ENCODE data around the gene ZBTB46.

ZBTB46 gene

GRCh38 chr20:63828124-63828523, 2.9 kb downstream of the ZBTB46 start:
- no peaks in the 10 kb centered on the region for H3K79me2 ChIP-seq (ENCODE audit: insufficient read depth, low read depth)

GRCh38 chr20:63826753-63827152, 4.3 kb downstream of the ZBTB46 start:
- Histone ChIP-seq H3K4me2 (no peak overlapping the region), H3K4me1 (ENCODE audit: low read depth, poor library complexity, severe bottlenecking) (no peaks in the 10 kb centered on the region), H3K79me2 (ENCODE audit: insufficient read depth, low read depth) (no peaks in the 10 kb centered on the region), H2AFZ (ENCODE audit: low read depth) (no peak overlapping the region), H4K20me1 (ENCODE audit: insufficient read depth) (no peaks in the 10 kb centered on the region), H3K27ac (no peak overlapping the region), H3K27me3 (ENCODE audit: insufficient read depth, low read depth) (peaks cover 79% of the 10 kb centered on the region), H3K4me3 (IDR thresholded peaks at IDR 0.05; ENCODE audit: insufficient read depth, low read depth, low read length) (no peak overlapping the region), H3K9ac (no peak overlapping the region), H3K36me3 (ENCODE audit: insufficient read depth) (no peaks in the 10 kb centered on the region)
- TF ChIP-seq CTCF (conservative IDR thresholded peaks at IDR 0.05; ENCODE audit: low read depth, low read length), result no peak

More at GRCh38 chr20:63828124-63828523, 2.9 kb downstream of the ZBTB46 start:
- H3K9ac ChIP-seq, result no peak overlapping the region
- no peak overlapping the region for H3K4me2 ChIP-seq
- H2AFZ ChIP-seq (ENCODE audit: low read depth), result no peak overlapping the region
- H4K20me1 ChIP-seq (ENCODE audit: insufficient read depth), result no peaks in the 10 kb centered on the region
- no peak overlapping the region for H3K4me3 ChIP-seq (IDR thresholded peaks at IDR 0.05; ENCODE audit: insufficient read depth, low read depth, low read length)
- H3K4me1 ChIP-seq (ENCODE audit: low read depth, poor library complexity, severe bottlenecking), result no peaks in the 10 kb centered on the region
- no peak overlapping the region for H3K27ac ChIP-seq
- peaks cover 65% of the 10 kb centered on the region for H3K27me3 ChIP-seq (ENCODE audit: insufficient read depth, low read depth)
- TF ChIP-seq CTCF (conservative IDR thresholded peaks at IDR 0.05; ENCODE audit: low read depth, low read length), result no peak
- H3K36me3 ChIP-seq (ENCODE audit: insufficient read depth), result no peaks in the 10 kb centered on the region

- H4K20me1 ChIP-seq (ENCODE audit: insufficient read depth), result no peaks in the 10 kb centered on the region
- H3K4me2 ChIP-seq, result no peak overlapping the region
- no peak overlapping the region for H3K27ac ChIP-seq
- H3K36me3 ChIP-seq (ENCODE audit: insufficient read depth), result no peaks in the 10 kb centered on the region
- no peak overlapping the region for H3K9ac ChIP-seq
- no peaks in the 10 kb centered on the region for H3K79me2 ChIP-seq (ENCODE audit: insufficient read depth, low read depth)
- H3K4me3 ChIP-seq (IDR thresholded peaks at IDR 0.05; ENCODE audit: insufficient read depth, low read depth, low read length), result no peak overlapping the region
- H2AFZ ChIP-seq (ENCODE audit: low read depth), result no peak overlapping the region
- no peak for TF ChIP-seq CTCF (conservative IDR thresholded peaks at IDR 0.05; ENCODE audit: low read depth, low read length)
- no peaks in the 10 kb centered on the region for H3K4me1 ChIP-seq (ENCODE audit: low read depth, poor library complexity, severe bottlenecking)
- peaks cover 91% of the 10 kb centered on the region for H3K27me3 ChIP-seq (ENCODE audit: insufficient read depth, low read depth)
These were observed 5.5 kb downstream of the ZBTB46 start for GRCh38 chr20:63825331-63826118.

- TF ChIP-seq CTCF (conservative IDR thresholded peaks at IDR 0.05; ENCODE audit: low read depth, low read length), result no peak
- no peaks in the 10 kb centered on the region for H3K36me3 ChIP-seq (ENCODE audit: insufficient read depth)
- no peak overlapping the region for H2AFZ ChIP-seq (ENCODE audit: low read depth)
- H3K79me2 ChIP-seq (ENCODE audit: insufficient read depth, low read depth), result no peaks in the 10 kb centered on the region
- no peak overlapping the region for H3K4me2 ChIP-seq
- no peaks in the 10 kb centered on the region for H3K4me1 ChIP-seq (ENCODE audit: low read depth, poor library complexity, severe bottlenecking)
- no peak overlapping the region for H3K9ac ChIP-seq
- H3K27me3 ChIP-seq (ENCODE audit: insufficient read depth, low read depth), result peaks cover 92% of the 10 kb centered on the region
- no peaks in the 10 kb centered on the region for H4K20me1 ChIP-seq (ENCODE audit: insufficient read depth)
- no peak overlapping the region for H3K4me3 ChIP-seq (IDR thresholded peaks at IDR 0.05; ENCODE audit: insufficient read depth, low read depth, low read length)
- H3K27ac ChIP-seq, result no peak overlapping the region
These were observed 7.3 kb downstream of the ZBTB46 start for GRCh38 chr20:63823691-63824311.

Data from KMS-11 (cell line).